Measurements from ENCODE around the gene ILKAP.
"Not testable (repeated sequence)": the region's sequence is repeated elsewhere in the genome, so short reads cannot be mapped to it uniquely, and the experiment has no call there.

ILKAP gene

DNA sequence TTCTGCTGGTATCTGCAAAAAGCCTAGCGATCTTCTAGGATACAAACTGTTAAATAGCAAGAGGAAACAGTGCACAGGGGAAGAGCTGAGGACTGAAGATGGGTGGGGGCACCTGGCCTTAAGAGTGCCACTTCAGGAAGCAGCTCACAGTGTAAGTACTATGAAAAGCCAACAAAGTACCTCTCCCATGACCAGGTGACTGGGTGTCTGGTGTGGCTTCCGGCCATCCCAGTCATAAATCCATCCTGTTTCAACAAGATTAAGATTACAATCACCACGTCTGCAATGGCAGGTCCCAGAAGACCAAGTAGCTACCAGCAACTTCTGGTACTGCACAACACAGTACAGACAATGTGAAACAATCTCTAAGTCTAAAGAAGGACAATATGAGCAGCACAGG lies 28.8 kb downstream of the ILKAP start:
- TF ChIP-seq POLR2AphosphoS5 (IDR thresholded peaks at IDR 0.05; ENCODE audit: low read depth, low read length) (peak; percentile 42; the same call in 1 of the 2 replicates), TAF1 (IDR thresholded peaks at IDR 0.05; ENCODE audit: low read depth, low read length) (no peak)
- DNase-seq (ENCODE audit: insufficient read length, low spot score) (no peak), FAIRE-seq (no peak)

DNA sequence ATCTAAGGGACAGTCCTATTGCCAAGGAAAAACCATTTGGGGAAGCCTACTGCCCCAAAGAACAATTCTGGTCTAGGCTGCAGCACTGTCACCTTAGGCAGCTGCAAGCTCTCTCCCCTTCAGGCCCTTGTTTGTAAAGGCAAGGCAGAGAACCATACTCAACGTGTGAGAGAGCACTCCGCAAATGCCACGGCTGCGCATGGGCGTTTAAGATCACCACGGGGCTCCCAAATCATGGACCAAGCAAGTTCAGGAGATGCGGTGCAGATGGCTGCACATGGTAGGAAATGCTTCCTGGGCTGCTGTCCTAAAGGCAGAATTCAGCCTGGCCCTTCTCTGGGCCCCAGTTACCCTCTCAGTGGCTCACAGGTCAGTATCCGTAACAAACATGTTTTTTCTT lies 29.2 kb downstream of the ILKAP start:
- TF ChIP-seq POLR2A (IDR thresholded peaks at IDR 0.05; ENCODE audit: low read depth, low read length) (no peak), POLR2AphosphoS5 (IDR thresholded peaks at IDR 0.05; ENCODE audit: low read depth, low read length) (no peak), PAX5 (IDR thresholded peaks at IDR 0.05; ENCODE audit: insufficient read depth, low read length, severe bottlenecking) (no peak), POU2F2 (IDR thresholded peaks at IDR 0.05; ENCODE audit: low read depth, low read length) (no peak), SPI1 (IDR thresholded peaks at IDR 0.05; ENCODE audit: low read depth, low read length) (no peak), TAF1 (IDR thresholded peaks at IDR 0.05; ENCODE audit: low read depth, low read length) (no peak)
- no peak for FAIRE-seq
- no peak for DNase-seq (ENCODE audit: insufficient read length, low spot score)

DNA sequence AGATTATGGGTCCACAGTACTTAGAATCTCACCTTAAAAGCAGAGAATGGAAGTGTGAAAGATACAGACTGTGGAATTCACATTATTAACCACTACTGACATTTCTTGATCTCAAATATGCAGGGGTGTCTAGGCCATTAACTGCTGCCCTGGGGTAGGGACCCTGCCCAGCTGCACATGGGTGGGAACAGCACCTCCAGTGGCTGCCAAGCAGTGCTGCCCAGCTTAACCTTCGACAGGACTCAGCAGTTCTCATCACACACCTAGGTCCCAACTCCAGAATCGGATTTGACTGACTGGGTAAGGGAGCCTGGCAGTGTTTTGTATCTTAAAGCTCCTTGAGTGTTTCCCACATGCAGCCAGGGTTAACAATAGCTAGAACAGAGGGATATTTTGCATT lies 29.8 kb downstream of the ILKAP start:
- DNase-seq (ENCODE audit: insufficient read length, low spot score) = no peak
- FAIRE-seq = no peak

DNA sequence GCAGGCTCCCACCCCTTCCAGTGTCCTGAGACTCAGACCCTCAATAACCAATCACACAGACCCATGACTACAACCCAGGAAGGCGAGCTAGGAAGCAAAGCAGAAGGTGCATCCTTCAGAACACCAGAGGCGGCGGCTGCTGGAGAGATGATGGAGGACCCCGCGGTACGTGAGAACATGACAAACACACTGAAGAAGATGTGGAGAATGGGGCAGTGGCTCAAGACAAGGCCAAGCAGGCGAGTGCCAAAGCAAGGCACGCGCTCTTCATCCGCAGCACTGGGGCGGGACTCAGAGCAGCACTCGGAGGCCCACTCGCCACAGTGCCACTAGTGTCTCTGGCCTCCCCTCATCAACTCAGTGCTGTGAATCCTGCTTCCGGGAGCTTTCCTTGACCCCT lies 31.1 kb downstream of the ILKAP start:
- no peak for FAIRE-seq
- DNase-seq (ENCODE audit: insufficient read length, low spot score) = no peak
- TF ChIP-seq PAX5 (IDR thresholded peaks at IDR 0.05; ENCODE audit: insufficient read depth, low read length, severe bottlenecking) = no peak

More for the DNA sequence above, 29.8 kb downstream of the ILKAP start:
- TF ChIP-seq POLR2A (IDR thresholded peaks at IDR 0.05; ENCODE audit: low read depth, low read length) (no peak), POLR2AphosphoS5 (IDR thresholded peaks at IDR 0.05; ENCODE audit: low read depth, low read length) (no peak), TAF1 (IDR thresholded peaks at IDR 0.05; ENCODE audit: low read depth, low read length) (no peak), SPI1 (IDR thresholded peaks at IDR 0.05; ENCODE audit: low read depth, low read length) (no peak), POU2F2 (IDR thresholded peaks at IDR 0.05; ENCODE audit: low read depth, low read length) (no peak), PAX5 (IDR thresholded peaks at IDR 0.05; ENCODE audit: insufficient read depth, low read length, severe bottlenecking) (no peak)

DNA sequence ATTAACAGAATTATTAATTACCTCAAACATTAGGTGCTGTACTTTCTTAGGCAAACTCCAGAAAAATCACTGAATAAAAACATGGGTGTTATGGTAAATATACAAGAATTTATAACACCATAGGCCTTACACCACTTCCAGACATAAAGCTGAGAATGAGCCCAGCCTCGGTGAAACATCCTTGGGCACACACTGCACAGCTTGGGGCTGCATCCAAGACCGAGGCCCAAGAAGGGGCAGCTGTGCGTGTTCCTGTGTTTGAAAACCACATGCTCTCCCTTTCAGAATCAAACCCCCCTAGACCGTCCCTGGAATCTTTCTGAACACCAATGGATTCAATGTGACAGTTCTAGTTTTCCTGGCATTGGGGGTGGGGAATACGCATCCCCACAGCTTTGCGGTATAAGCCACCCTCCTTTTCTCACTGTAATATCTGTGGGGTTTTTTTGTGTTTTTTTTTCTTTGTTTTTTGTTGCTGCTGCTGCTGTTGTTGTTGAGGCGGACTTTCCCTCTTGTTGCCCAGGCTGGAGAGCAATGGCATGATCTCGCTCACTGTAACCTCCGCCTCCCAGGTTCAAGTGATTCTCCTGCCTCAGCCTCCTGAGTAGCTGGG lies 31.8 kb downstream of the ILKAP start:
- no peak for DNase-seq (ENCODE audit: insufficient read length, low spot score)

DNA sequence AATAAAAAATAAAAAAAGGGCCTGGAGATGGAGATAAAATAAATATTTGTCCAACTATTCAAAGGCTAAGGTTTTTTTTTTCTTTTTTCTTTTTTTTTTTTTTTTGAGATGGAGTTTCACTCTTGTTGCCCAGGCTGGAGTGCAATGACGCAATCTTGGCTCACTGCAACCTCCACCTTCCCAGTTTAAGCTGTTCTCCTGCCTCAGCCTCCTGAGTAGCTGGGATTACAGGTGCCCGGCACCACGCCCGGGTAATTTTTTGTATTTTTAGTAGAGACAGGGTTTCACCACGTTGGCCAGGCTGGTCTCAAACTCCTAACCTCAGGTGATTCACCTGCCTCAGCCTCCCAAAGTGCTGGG lies 32.4 kb downstream of the ILKAP start:
- DNase-seq (ENCODE audit: insufficient read length, low spot score); FAIRE-seq: not testable (repeated sequence)

More for the DNA sequence above, 31.8 kb downstream of the ILKAP start:
- FAIRE-seq = no peak
- TF ChIP-seq PAX5 (IDR thresholded peaks at IDR 0.05; ENCODE audit: insufficient read depth, low read length, severe bottlenecking) = no peak

DNA sequence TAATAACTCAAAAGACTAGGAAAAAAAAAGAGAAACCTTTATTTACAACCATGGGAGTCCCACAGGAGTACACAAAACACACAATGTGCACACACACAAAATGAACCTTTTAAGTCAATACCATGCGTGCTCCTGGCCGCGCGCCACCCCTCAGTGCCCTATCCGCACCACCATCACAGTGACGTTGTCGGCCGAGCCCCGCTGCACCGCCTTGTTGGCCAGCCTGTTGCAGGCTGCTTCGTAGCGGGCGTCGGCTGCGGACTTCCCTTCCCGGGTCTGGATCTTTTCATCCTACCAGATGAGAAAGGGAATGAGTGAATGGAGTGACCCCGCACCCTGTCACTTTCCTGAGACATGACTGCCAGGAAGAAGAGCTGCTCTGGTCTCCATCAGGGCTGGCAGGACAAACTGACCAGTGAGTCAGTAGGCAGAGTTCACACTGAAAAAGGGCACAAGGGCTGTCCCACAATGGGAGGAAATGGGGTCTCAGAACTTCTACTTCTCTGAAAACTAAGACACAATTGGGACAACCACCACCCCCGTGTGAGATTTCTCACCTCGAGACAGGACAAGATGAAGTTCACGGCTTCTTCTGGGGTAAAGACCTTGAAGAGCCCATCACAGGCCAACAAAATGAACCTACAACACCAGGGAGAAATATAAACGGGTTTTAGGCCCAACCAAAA lies 33.0 kb downstream of the ILKAP start:
- DNase-seq (ENCODE audit: insufficient read length, low spot score) (no peak), FAIRE-seq (no peak)
- TF ChIP-seq POU2F2 (IDR thresholded peaks at IDR 0.05; ENCODE audit: low read depth, low read length) (no peak), SPI1 (IDR thresholded peaks at IDR 0.05; ENCODE audit: low read depth, low read length) (no peak)

DNA sequence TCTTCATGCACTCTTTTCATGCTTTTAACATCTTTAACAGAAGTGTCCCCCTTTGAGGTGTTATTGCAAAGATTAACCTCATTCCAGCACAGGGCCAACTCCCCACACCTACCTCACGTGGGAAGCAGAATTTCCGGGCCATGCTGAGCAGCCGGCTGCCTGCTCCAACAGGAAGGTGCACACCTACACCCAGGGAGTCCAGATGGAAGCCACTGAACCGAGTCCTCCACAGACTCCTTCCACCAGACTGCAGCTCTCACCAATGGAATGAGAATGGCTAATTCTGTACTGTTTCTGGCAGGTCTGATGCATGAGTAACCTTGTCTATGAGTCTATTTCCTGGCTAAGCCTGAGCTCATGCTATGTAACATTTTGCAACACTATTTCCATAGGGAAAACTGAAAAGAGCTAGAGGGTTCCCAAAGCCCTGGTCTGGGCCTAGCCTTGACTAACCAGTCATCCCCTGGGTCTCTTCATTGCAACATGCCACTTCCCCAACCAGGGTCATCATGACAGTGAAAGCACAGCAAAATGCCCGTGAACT lies 33.7 kb downstream of the ILKAP start:
- DNase-seq (ENCODE audit: insufficient read length, low spot score) (no peak), FAIRE-seq (no peak)
- no peak for TF ChIP-seq PAX5 (IDR thresholded peaks at IDR 0.05; ENCODE audit: insufficient read depth, low read length, severe bottlenecking)
- no peak for TF ChIP-seq POLR2AphosphoS5 (IDR thresholded peaks at IDR 0.05; ENCODE audit: low read depth, low read length)
- no peak for TF ChIP-seq POLR2A (IDR thresholded peaks at IDR 0.05; ENCODE audit: low read depth, low read length)
- TF ChIP-seq TAF1 (IDR thresholded peaks at IDR 0.05; ENCODE audit: low read depth, low read length) = no peak
- no peak for TF ChIP-seq POU2F2 (IDR thresholded peaks at IDR 0.05; ENCODE audit: low read depth, low read length)
- no peak for TF ChIP-seq SPI1 (IDR thresholded peaks at IDR 0.05; ENCODE audit: low read depth, low read length)

DNA sequence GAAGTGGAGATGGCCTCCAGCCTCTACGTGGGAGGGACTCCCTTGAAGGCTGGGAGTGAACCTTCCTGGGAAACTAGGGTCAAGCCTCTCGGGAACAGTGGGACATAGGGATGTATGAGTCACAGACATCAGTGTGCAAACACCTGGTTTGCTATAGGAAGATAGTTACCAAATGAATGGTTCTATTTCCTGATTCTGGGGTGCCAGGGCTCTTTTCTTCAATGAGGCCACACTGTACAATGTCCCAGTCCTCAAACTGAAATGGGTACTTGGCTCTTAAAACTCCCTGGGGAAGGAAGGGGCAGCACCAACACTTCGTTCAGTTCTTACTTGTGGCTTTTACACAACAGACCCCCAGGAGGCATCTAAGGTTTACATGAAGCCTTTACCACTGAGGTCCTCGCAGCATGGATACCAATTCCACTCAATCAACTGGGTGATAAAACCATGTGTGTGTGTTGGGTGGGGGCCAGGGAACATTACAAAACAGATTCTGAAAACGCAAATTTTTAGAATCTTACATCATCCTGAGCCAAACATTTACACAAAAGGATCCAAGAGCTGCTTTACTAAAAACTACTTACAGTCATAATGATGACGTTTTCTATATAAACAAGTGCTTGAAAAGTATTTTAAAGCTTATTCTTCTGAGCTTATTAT lies 34.3 kb downstream of the ILKAP start:
- DNase-seq (ENCODE audit: insufficient read length, low spot score) (no peak), FAIRE-seq (no peak)
- TF ChIP-seq TAF1 (IDR thresholded peaks at IDR 0.05; ENCODE audit: low read depth, low read length) = no peak
- TF ChIP-seq PAX5 (IDR thresholded peaks at IDR 0.05; ENCODE audit: insufficient read depth, low read length, severe bottlenecking) = no peak
- TF ChIP-seq POLR2AphosphoS5 (IDR thresholded peaks at IDR 0.05; ENCODE audit: low read depth, low read length) = no peak
- no peak for TF ChIP-seq POLR2A (IDR thresholded peaks at IDR 0.05; ENCODE audit: low read depth, low read length)
- no peak for TF ChIP-seq SPI1 (IDR thresholded peaks at IDR 0.05; ENCODE audit: low read depth, low read length)
- no peak for TF ChIP-seq POU2F2 (IDR thresholded peaks at IDR 0.05; ENCODE audit: low read depth, low read length)

DNA sequence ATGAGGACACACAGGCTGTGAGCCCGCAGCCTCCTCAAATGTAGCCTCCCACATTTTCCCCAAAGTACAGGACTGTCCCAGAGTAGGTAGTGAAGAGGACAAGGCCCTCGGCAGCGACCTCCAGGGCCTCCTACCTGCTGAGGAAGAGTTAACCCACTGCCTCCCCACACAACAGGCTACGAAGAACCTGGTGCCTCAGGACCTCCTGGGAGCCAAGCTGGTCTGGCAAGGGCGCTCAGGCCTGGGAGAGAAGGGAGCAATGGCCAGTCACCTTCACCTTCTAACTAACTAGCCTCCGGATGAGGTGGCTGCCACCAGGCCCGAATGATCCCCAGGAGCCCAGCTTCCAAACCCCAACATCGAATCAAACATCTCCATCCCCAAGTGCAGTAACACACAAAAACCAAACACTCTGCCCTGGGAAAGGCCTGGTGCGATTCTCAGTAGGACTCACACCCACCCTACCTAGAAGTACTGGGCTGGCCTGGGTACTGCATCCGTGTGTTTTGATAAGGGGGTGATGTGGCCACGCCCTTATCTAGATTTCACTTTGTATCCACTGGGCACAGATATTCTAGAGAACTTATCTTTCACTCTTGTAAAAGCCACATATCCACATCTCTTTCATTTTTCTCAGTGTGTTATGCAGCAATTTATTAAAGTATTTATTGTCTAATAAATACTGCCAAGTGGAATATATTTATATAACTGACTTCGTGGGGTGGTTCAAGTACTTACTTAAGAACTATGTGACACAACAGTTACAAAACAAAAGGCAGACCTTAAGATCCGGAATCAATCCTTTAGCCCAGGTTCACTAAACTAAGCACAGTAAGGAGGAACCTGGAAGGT lies 35.1 kb downstream of the ILKAP start:
- FAIRE-seq (no peak), DNase-seq (ENCODE audit: insufficient read length, low spot score) (no peak)
- TF ChIP-seq PAX5 (IDR thresholded peaks at IDR 0.05; ENCODE audit: insufficient read depth, low read length, severe bottlenecking) = no peak
- TF ChIP-seq POLR2A (IDR thresholded peaks at IDR 0.05; ENCODE audit: low read depth, low read length) = no peak
- TF ChIP-seq TAF1 (IDR thresholded peaks at IDR 0.05; ENCODE audit: low read depth, low read length) = no peak
- TF ChIP-seq SPI1 (IDR thresholded peaks at IDR 0.05; ENCODE audit: low read depth, low read length) = no peak
- no peak for TF ChIP-seq POU2F2 (IDR thresholded peaks at IDR 0.05; ENCODE audit: low read depth, low read length)
- TF ChIP-seq POLR2AphosphoS5 (IDR thresholded peaks at IDR 0.05; ENCODE audit: low read depth, low read length) = no peak
